Fibroblast of lung (primary cell): ENCODE measurements around the gene ANKS4B. TPM values are rescaled to one million over a fixed set of nuclear protein-coding genes. Genes with fewer than 3 reads are reported as not detected.

Source experiments
- DNase-seq, 2 donors: peaks; one replicate each; pipeline versions ENCODE4 v3.0.0 to v3.0.0-alpha.2; 2010; ENCODE audit warnings: low read depth in 2 of 2
- H2AFZ ChIP-seq: 2 replicates; pipeline ENCODE4 v1.5.1; 2012; ENCODE audit warnings: low read length, control low read depth, inconsistent platforms
- H3K27ac ChIP-seq: 2 replicates; pipeline ENCODE4 v1.5.1; 2011; ENCODE audit warnings: low read length, control low read depth; ENCODE audit not compliant: insufficient read depth
- H3K27me3 ChIP-seq: 2 replicates; pipeline ENCODE4 v1.5.1; 2011; ENCODE audit warnings: mild to moderate bottlenecking, low read length; ENCODE audit not compliant: control insufficient read depth, insufficient read depth
- H3K36me3 ChIP-seq: 2 replicates; pipeline ENCODE4 v1.5.1; 2011; ENCODE audit warnings: low read length; ENCODE audit not compliant: control insufficient read depth, insufficient read depth
- H3K4me1 ChIP-seq: 2 replicates; pipeline ENCODE4 v1.5.1; 2011; ENCODE audit warnings: low read length; ENCODE audit not compliant: control insufficient read depth, insufficient read depth; ENCODE audit errors: extremely low read depth
- H3K4me2 ChIP-seq: 2 replicates; pipeline ENCODE4 v1.5.1; 2011; ENCODE audit warnings: low read length, control low read depth; ENCODE audit not compliant: insufficient read depth; ENCODE audit errors: extremely low read depth
- H3K4me3 ChIP-seq, 4 experiments: fragments of 200-600 bp in 1 of 4; sonication (generic) in 1 of 4; replicated peaks in 1 of 4; 2 replicates each; pipeline ENCODE4 v1.5.1; 2011 to 2016; ENCODE audit warnings: low read length in 4 of 4, low read depth in 3 of 4, mild to moderate bottlenecking in 3 of 4, control low read depth in 2 of 4, inconsistent platforms in 1 of 4, mixed read lengths in 1 of 4; ENCODE audit not compliant: insufficient read depth in 1 of 4; ENCODE audit errors: control extremely low read depth in 1 of 4
- H3K79me2 ChIP-seq: 2 replicates; pipeline ENCODE4 v1.5.1; 2012; ENCODE audit warnings: mild to moderate bottlenecking, low read length, inconsistent platforms; ENCODE audit not compliant: control insufficient read depth, insufficient read depth
- H3K9ac ChIP-seq: 2 replicates; pipeline ENCODE4 v1.5.1; 2011; ENCODE audit warnings: mild to moderate bottlenecking, low read length, control low read depth; ENCODE audit not compliant: insufficient read depth
- H3K9me3 ChIP-seq: 2 replicates; pipeline ENCODE4 v1.5.1; 2012; ENCODE audit warnings: low read depth, low read length; ENCODE audit not compliant: control insufficient read depth, insufficient read depth
- H4K20me1 ChIP-seq: 2 replicates; pipeline ENCODE4 v1.5.1; 2011; ENCODE audit warnings: low read length; ENCODE audit not compliant: control insufficient read depth, insufficient read depth; ENCODE audit errors: extremely low read depth
- CTCF ChIP-seq, 2 donors: IDR thresholded peaks in 1 of 2; conservative IDR thresholded peaks in 1 of 2; 1 replicate in 1 of 2; 2 replicates in 1 of 2; pipeline ENCODE4 v1.5.1; 2011 to 2012; ENCODE audit warnings: low read length in 2 of 2, control low read depth in 1 of 2, inconsistent platforms in 1 of 2, low read depth in 1 of 2, mild to moderate bottlenecking in 1 of 2
- EZH2 ChIP-seq: IDR thresholded peaks from 2 replicates; pipeline ENCODE4 v1.5.1; 2012; ENCODE audit warnings: low read length, control low read depth, mild to moderate bottlenecking; ENCODE audit errors: missing control alignments
- polyA plus RNA-seq, 2 donors: library from polyadenylated mRNA; depleted of rRNA in 1 of 2; stranded (reverse) in 1 of 2; unstranded in 1 of 2; fragments of >200 nt; gene quantifications; 2 replicates each; pipeline ENCODE4 v1.2.1, GENCODE V29; 2011 to 2012; ENCODE audit warnings: missing spikeins in 1 of 2
- total RNA-seq: library from RNA; depleted of rRNA; stranded (reverse); fragments of >200 nt; gene quantifications from 2 replicates; pipeline ENCODE4 v1.2.1, GENCODE V29; 2014

ANKS4B gene
- total and polyA plus RNA-seq, 2 donors (not counting 1 experiment from before 2014, with no cell fraction given), result not detected

- H3K4me2 ChIP-seq, result no peak overlapping the region
- H3K9ac ChIP-seq, result no peak overlapping the region
- H3K79me2 ChIP-seq, result no peaks in the 10 kb centered on the region
- no peak overlapping the region for H2AFZ ChIP-seq
- no peak overlapping the region for H3K4me3 ChIP-seq
- no peaks in the 10 kb centered on the region for H3K9me3 ChIP-seq
- H4K20me1 ChIP-seq, result no peaks in the 10 kb centered on the region
- no peaks in the 10 kb centered on the region for H3K36me3 ChIP-seq
- H3K27me3 ChIP-seq, result peaks cover 18% of the 10 kb centered on the region
- no peak overlapping the region for H3K27ac ChIP-seq
- no peak for DNase-seq
- no peak for TF ChIP-seq EZH2
- H3K4me1 ChIP-seq, result no peaks in the 10 kb centered on the region
Observed at GRCh38 chr16:21250072-21250923, 16.8 kb downstream of the ANKS4B start.

DNA sequence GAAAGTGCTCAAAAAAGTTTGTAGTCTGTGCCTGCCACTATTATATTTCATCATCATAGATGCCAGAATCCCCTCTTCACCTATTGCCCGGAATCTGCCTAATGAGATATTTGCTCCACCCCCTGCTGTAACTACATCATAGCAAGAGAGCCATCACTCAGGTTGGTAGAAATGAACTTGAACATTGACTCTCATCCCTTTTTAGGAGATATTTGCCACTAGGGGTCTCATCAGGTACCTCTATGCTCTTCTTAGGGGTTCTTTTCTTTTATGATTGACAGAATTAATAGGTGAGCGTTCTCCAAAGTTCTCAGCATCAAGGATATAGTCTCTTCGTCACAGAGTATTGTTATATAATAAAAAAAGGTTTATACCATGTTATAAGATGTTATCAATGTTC is 20.0 kb downstream of the ANKS4B start:
- Histone ChIP-seq H4K20me1 (no peaks in the 10 kb centered on the region), H3K27me3 (peaks cover 25% of the 10 kb centered on the region), H3K4me3 (no peak overlapping the region), H3K9ac (no peak overlapping the region), H3K36me3 (no peaks in the 10 kb centered on the region), H2AFZ (no peak overlapping the region), H3K9me3 (no peaks in the 10 kb centered on the region), H3K27ac (no peak overlapping the region), H3K4me1 (no peaks in the 10 kb centered on the region), H3K79me2 (no peaks in the 10 kb centered on the region), H3K4me2 (no peak overlapping the region)
- no peak for DNase-seq
- TF ChIP-seq CTCF (conservative IDR thresholded peaks at IDR 0.05 in 1 of 2, IDR thresholded peaks at IDR 0.05 in 1 of 2; ENCODE audit: low read depth in 1 of 2, low read length in 2 of 2) (no peak), EZH2 (no peak)

- Histone ChIP-seq H3K9ac (no peak overlapping the region), H3K27ac (no peak overlapping the region), H4K20me1 (no peaks in the 10 kb centered on the region), H3K4me1 (peaks cover 5% of the 10 kb centered on the region), H3K36me3 (no peaks in the 10 kb centered on the region), H3K4me3 (no peak overlapping the region), H3K27me3 (peaks cover 11% of the 10 kb centered on the region), H3K79me2 (no peaks in the 10 kb centered on the region), H2AFZ (no peak overlapping the region), H3K4me2 (no peak overlapping the region), H3K9me3 (no peaks in the 10 kb centered on the region)
- TF ChIP-seq EZH2, result no peak
- TF ChIP-seq CTCF (conservative IDR thresholded peaks at IDR 0.05 in 1 of 2, IDR thresholded peaks at IDR 0.05 in 1 of 2; ENCODE audit: low read depth in 1 of 2, low read length in 2 of 2), result no peak
- DNase-seq, result no peak
Observed at GRCh38 chr16:21256636-21257035, 23.1 kb downstream of the ANKS4B start.
